Effector memory CD8-positive, alpha-beta T cell (primary cell): Measurements from ENCODE around the gene PCNX2.
A peak's percentile ranks its signal among the peaks of the same experiment; 100 is the strongest.

ENCODE experiments used
- ATAC-seq: fragments of 150-1000 bp; cut with Tn5 transposase; replicated peaks from 2 replicates; pipeline ENCODE4 v1.10.0; 2021; ENCODE audit warnings: mild to moderate bottlenecking, moderate library complexity
- DNase-seq, 3 experiments: peaks; one replicate each; pipeline ENCODE4 v3.0.0; 2021
- H3K27ac Mint-ChIP-seq, 2 donors: one replicate each; pipeline ENCODE4 v1.8.0; 2022; ENCODE audit warnings: mild to moderate bottlenecking in 2 of 2, mixed read lengths in 2 of 2, moderate library complexity in 2 of 2
- H3K27me3 Mint-ChIP-seq, 2 donors: one replicate each; pipeline ENCODE4 v1.8.0; 2022; ENCODE audit warnings: mixed read lengths in 2 of 2
- H3K36me3 Mint-ChIP-seq: one replicate; pipeline ENCODE4 v1.8.0; 2022; ENCODE audit warnings: mild to moderate bottlenecking, moderate library complexity, mixed read lengths; ENCODE audit not compliant: insufficient read depth
- H3K4me1 Mint-ChIP-seq, 2 donors: one replicate each; pipeline ENCODE4 v1.8.0; 2022; ENCODE audit warnings: low read depth in 2 of 2, mixed read lengths in 2 of 2
- H3K4me3 Mint-ChIP-seq, 2 donors: one replicate each; pipeline ENCODE4 v1.8.0; 2022; ENCODE audit warnings: mild to moderate bottlenecking in 2 of 2, mixed read lengths in 2 of 2, moderate library complexity in 2 of 2
- H3K9me3 Mint-ChIP-seq, 2 donors: one replicate each; pipeline ENCODE4 v1.8.0; 2022; ENCODE audit warnings: mixed read lengths in 2 of 2

The PCNX2 gene

GRCh38 chr1:232970508-232970907, 325.0 kb downstream of the PCNX2 start:
- Mint-ChIP-seq H3K4me1 (peaks cover 5 to 11% of the 10 kb centered on the region in 2 donors), H3K4me3 (no peak overlapping the region), H3K9me3 (peaks cover 15 to 22% of the 10 kb centered on the region in 2 donors), H3K27me3 (no peaks in the 10 kb centered on the region), H3K27ac (no peak overlapping the region), H3K36me3 (peaks cover 33% of the 10 kb centered on the region)
- DNase-seq, result no peak
- ATAC-seq, result no peak

DNA sequence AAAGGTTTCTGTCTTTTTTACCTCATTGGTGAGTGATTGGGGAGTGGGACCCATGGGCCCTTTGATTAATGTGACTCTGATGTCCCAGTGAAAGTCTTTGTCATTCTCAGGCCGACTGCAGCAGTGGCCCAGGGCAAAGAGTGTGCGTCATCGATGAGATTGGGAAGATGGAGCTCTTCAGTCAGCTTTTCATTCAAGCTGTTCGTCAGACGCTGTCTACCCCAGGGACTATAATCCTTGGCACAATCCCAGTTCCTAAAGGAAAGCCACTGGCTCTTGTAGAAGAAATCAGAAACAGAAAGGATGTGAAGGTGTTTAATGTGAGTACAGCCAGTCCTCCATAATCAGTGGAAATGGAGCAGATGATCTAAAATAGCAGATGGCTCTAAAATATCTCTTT, 325.7 kb downstream of the PCNX2 start:
- Mint-ChIP-seq H3K4me1 (peaks cover 5 to 11% of the 10 kb centered on the region in 2 donors), H3K4me3 (no peak overlapping the region), H3K36me3 (peaks cover 36% of the 10 kb centered on the region), H3K27me3 (no peaks in the 10 kb centered on the region), H3K9me3 (peaks cover 15 to 22% of the 10 kb centered on the region in 2 donors), H3K27ac (no peak overlapping the region)
- ATAC-seq, result no peak
- DNase-seq, result no peak

DNA sequence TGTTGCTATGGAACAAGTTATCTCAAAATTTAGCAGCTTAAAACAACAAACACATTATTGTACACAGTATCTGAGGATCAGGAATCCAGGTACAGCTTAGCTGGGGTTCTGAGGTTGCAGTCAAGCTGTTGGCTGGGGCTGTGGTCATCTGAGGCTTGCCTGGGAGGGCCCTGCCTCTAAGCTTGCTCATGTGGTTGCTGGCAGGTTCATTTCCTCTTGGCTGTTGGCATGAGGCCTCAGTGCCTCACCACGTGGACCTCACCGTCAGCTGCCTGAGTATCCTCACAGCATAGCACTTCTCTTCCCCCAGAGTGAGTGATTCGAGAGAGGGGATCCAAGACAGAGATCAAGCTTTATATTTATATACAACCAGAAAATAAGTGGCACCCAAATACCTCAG, 326.6 kb downstream of the PCNX2 start:
- no peak for DNase-seq
- peaks cover 38% of the 10 kb centered on the region for H3K36me3 Mint-ChIP-seq
- no peaks in the 10 kb centered on the region for H3K27me3 Mint-ChIP-seq
- no peak overlapping the region for H3K27ac Mint-ChIP-seq
- peaks cover 11 to 16% of the 10 kb centered on the region in 2 donors for H3K9me3 Mint-ChIP-seq
- peaks cover 5 to 11% of the 10 kb centered on the region in 2 donors for H3K4me1 Mint-ChIP-seq
- ATAC-seq, result no peak
- no peak overlapping the region for H3K4me3 Mint-ChIP-seq

GRCh38 chr1:232968391-232968790, 327.1 kb downstream of the PCNX2 start:
- H3K27ac Mint-ChIP-seq, result no peak overlapping the region
- H3K36me3 Mint-ChIP-seq, result peaks cover 38% of the 10 kb centered on the region
- no peaks in the 10 kb centered on the region for H3K27me3 Mint-ChIP-seq
- no peak for DNase-seq
- peaks cover 7 to 10% of the 10 kb centered on the region in 2 donors for H3K9me3 Mint-ChIP-seq
- H3K4me3 Mint-ChIP-seq, result no peak overlapping the region
- H3K4me1 Mint-ChIP-seq, result peaks cover 8 to 13% of the 10 kb centered on the region in 2 donors
- ATAC-seq, result no peak

GRCh38 chr1:232966663-232967062, 328.9 kb downstream of the PCNX2 start:
- Mint-ChIP-seq H3K27me3 (no peaks in the 10 kb centered on the region), H3K9me3 (peaks cover 0 to 2% of the 10 kb centered on the region in 2 donors), H3K27ac (peak overlapping the region in 1 of 2 donors; percentile 25), H3K36me3 (peaks cover 32% of the 10 kb centered on the region), H3K4me1 (peaks cover 11 to 15% of the 10 kb centered on the region in 2 donors), H3K4me3 (no peak overlapping the region)
- ATAC-seq (no peak), DNase-seq (no peak)

GRCh38 chr1:232965912-232966217, 329.7 kb downstream of the PCNX2 start:
- H3K27ac Mint-ChIP-seq, result no peak overlapping the region
- no peak overlapping the region for H3K4me3 Mint-ChIP-seq
- ATAC-seq, result no peak
- DNase-seq, result no peak
- H3K9me3 Mint-ChIP-seq, result no peaks in the 10 kb centered on the region
- H3K4me1 Mint-ChIP-seq, result peaks cover 11 to 15% of the 10 kb centered on the region in 2 donors
- H3K36me3 Mint-ChIP-seq, result peaks cover 24% of the 10 kb centered on the region
- no peaks in the 10 kb centered on the region for H3K27me3 Mint-ChIP-seq

DNA sequence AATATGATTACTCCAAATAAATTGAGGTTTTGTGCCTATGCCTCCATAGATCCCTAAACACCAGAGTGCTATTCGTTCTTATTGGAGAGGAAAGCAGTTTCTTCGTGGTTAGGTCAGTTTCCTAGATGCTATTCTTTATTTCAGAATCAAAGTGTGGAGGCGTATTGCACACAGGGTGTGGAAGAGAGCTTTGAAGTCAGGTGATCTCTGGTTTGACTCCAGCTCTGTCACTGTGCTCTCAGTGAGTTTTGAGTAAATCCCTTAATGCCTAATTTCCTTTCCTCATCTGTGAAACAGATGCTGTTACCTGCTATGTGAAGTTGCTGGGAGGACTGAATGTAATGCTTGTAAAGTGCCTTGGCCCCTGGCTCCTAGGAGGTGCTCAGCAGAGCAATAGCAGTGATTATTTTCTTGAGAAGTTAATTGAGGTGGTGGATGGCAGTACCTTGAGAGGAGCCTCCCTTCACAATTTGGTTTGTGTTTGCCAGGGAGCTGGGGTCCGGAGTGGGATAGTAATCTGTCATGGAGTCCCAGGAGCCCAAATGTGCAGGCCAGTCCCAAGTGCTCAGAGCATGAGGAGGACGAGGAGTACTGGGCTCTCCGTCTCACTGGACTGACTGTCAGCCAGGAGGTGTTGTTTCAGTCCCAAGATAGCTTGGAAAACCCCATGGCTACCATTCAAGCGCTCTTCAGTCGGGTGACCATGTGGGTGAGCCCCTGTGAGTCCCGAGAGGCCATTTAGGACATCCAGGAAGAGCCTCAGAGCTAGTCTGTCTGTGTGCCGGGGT, 330.2 kb downstream of the PCNX2 start:
- Mint-ChIP-seq H3K27me3 (no peaks in the 10 kb centered on the region), H3K9me3 (no peaks in the 10 kb centered on the region), H3K4me1 (peaks cover 11 to 15% of the 10 kb centered on the region in 2 donors), H3K27ac (no peak overlapping the region), H3K36me3 (peaks cover 25% of the 10 kb centered on the region), H3K4me3 (no peak overlapping the region)
- ATAC-seq (no peak), DNase-seq (no peak)

- no peaks in the 10 kb centered on the region for H3K9me3 Mint-ChIP-seq
- H3K36me3 Mint-ChIP-seq, result peaks cover 29% of the 10 kb centered on the region
- H3K27ac Mint-ChIP-seq, result no peak overlapping the region
- no peak overlapping the region for H3K4me3 Mint-ChIP-seq
- ATAC-seq (no peak), DNase-seq (no peak)
- H3K27me3 Mint-ChIP-seq, result no peaks in the 10 kb centered on the region
- peaks cover 11 to 14% of the 10 kb centered on the region in 2 donors for H3K4me1 Mint-ChIP-seq
These were observed 330.9 kb downstream of the PCNX2 start for GRCh38 chr1:232964601-232965000.

DNA sequence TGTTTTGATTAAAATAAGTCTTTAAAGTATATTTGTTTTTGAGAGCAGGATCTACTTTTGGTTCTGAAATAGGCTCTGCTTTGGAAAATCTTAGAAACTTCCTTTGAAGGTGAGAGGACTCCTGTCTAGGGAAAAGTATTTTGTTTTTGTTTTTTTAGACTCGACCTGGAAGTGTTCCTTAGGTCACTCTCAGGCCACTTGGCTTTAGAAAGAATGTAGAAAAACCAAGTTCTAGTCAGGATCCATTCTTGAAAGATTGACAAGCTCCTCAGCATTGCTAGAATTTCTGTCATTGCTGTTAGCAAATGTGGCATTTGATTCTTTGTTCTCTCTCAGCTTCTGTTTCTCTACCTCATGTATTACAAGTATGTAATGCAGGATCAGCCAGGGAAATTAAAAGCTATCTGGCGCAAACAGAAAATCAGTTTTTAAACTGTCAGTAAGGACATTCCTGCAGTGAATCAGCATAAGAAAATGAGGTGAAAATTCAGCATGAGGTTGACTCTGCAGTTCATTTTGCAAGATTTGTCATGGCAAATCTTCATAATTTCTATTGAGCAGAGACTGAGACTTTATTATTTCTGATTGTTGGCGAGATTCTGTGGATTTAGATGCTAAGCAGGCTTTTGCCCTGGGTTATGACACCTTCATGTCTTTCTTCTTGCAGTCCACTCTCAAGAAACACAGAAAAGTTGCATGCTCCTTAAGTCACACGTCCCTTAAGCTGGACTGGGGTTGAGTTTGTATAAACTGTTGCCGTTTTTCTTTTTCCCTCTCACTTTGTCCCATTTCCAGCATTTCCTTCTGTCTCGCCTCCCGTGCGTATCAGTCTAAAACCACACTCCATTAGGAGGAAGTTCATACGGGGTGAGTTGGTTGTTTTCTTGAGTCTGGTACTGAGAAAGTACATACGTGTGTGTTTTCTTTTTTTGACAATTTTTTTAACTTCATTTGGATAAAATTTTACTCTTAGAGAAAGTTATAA, 332.5 kb downstream of the PCNX2 start:
- Mint-ChIP-seq H3K4me3 (no peak overlapping the region), H3K4me1 (peaks cover 4 to 9% of the 10 kb centered on the region in 2 donors)

DNA sequence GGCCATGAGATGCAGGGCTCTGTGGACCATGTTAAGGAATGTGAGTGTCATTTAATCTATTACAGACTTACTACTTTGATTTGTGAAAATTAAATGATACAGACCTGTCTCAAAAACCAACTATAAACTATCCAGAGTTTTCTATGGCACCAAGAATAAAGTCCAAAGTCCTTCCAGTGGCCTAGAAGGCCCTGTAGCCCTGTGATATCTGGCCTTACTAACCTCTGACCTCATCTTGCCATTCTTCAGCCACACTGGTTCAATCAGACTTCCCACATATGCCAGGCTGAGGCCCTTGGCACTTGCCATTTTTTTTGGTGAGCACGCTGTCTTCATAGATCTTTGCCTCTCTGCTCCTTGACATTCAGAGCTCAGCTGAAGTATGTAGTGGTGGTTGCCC, 337.5 kb downstream of the PCNX2 start:
- no peaks in the 10 kb centered on the region for H3K27me3 Mint-ChIP-seq
- ATAC-seq, result no peak
- H3K9me3 Mint-ChIP-seq, result no peaks in the 10 kb centered on the region
- no peak for DNase-seq
- no peak overlapping the region for H3K4me3 Mint-ChIP-seq
- no peak overlapping the region for H3K27ac Mint-ChIP-seq
- peaks cover 6 to 14% of the 10 kb centered on the region in 2 donors for H3K4me1 Mint-ChIP-seq
- peaks cover 21% of the 10 kb centered on the region for H3K36me3 Mint-ChIP-seq

More for the DNA sequence above, 332.5 kb downstream of the PCNX2 start:
- DNase-seq (no peak), ATAC-seq (no peak)
- Mint-ChIP-seq H3K36me3 (peaks cover 33% of the 10 kb centered on the region), H3K27ac (no peak overlapping the region), H3K9me3 (no peaks in the 10 kb centered on the region), H3K27me3 (no peaks in the 10 kb centered on the region)

- H3K9me3 Mint-ChIP-seq, result no peaks in the 10 kb centered on the region
- peaks cover 21% of the 10 kb centered on the region for H3K36me3 Mint-ChIP-seq
- H3K4me1 Mint-ChIP-seq, result peaks cover 22 to 34% of the 10 kb centered on the region in 2 donors
- no peak overlapping the region for H3K4me3 Mint-ChIP-seq
- H3K27ac Mint-ChIP-seq, result no peak overlapping the region
- no peak for DNase-seq
- no peak for ATAC-seq
- no peaks in the 10 kb centered on the region for H3K27me3 Mint-ChIP-seq
These were observed 339.4 kb downstream of the PCNX2 start for GRCh38 chr1:232956081-232956480.

GRCh38 chr1:232954594-232955365, 340.7 kb downstream of the PCNX2 start:
- Mint-ChIP-seq H3K27me3 (no peaks in the 10 kb centered on the region), H3K9me3 (no peaks in the 10 kb centered on the region), H3K27ac (no peak overlapping the region), H3K4me3 (no peak overlapping the region), H3K4me1 (peaks cover 30 to 44% of the 10 kb centered on the region in 2 donors), H3K36me3 (peaks cover 26% of the 10 kb centered on the region)
- DNase-seq (no peak), ATAC-seq (no peak)
